ENCODE data around the gene NIT1. TPM values are rescaled to one million over a fixed set of nuclear protein-coding genes. Genes with fewer than 3 reads are reported as not detected.

Gene NIT1
- total RNA-seq, 1 donor from 2014 or later, result 31.9 TPM

DNA sequence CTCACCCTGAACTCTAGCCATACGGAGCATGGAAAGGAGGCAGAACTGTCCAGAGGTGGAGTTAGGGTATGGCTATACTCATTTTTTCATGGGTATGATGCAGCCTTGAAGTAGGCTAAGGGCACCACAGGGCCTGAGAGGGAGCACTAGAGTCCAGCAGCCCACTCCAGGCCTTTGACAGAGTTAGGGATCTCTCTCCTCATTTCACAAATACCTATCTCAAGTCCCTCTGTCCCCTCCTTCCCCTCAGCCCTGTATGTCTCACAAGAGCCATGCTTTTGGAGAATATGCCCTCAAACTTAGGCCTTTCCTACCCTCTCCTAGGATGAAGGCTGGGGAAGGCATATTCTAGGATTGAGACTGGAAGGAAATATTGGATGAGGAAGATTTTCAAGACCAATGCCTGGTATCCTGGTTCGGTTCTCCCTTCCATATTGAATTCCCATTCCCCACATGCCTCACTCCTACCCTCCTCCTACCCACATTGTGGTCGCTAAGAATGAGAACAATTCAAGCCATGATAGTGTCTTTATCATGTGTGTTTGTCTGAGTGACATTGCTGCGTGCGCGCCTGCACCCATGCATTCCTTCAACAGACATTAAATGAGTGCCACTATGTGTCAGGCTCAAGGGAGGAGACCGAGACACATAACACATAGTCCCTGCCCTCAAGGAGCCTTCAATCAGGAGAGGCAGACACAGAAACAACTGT lies 26.0 kb upstream of the NIT1 start:
- H3K27ac ChIP-seq (replicated peaks), result no peak overlapping the region
- H3K27me3 ChIP-seq (ENCODE audit: low read depth), result peaks cover 8% of the 10 kb centered on the region
- no peak overlapping the region for H3K4me3 ChIP-seq
- peaks cover 10% of the 10 kb centered on the region for H3K4me1 ChIP-seq
- intact Hi-C loops (cut with micrococcal nuclease), result no loop called here
- no peak for TF ChIP-seq CTCF (IDR thresholded peaks at IDR 0.05; ENCODE audit: borderline replicate concordance)
- no peaks in the 10 kb centered on the region for H3K9me3 ChIP-seq (replicated peaks)
- H3K36me3 ChIP-seq, result no peaks in the 10 kb centered on the region
- no peak for DNase-seq

GRCh38 chr1:161092621-161093028 lies 25.3 kb upstream of the NIT1 start:
- no peak for DNase-seq
- Histone ChIP-seq H3K36me3 (no peaks in the 10 kb centered on the region), H3K4me3 (no peak overlapping the region), H3K9me3 (replicated peaks) (no peaks in the 10 kb centered on the region), H3K4me1 (peaks cover 16% of the 10 kb centered on the region), H3K27me3 (ENCODE audit: low read depth) (peaks cover 8% of the 10 kb centered on the region), H3K27ac (replicated peaks) (no peak overlapping the region)
- intact Hi-C loops (cut with micrococcal nuclease), result no loop called here
- no peak for TF ChIP-seq CTCF (IDR thresholded peaks at IDR 0.05; ENCODE audit: borderline replicate concordance)

GRCh38 chr1:161094481-161094880 lies 23.4 kb upstream of the NIT1 start:
- no peak overlapping the region for H3K27ac ChIP-seq (replicated peaks)
- H3K4me1 ChIP-seq, result peaks cover 32% of the 10 kb centered on the region
- TF ChIP-seq CTCF (IDR thresholded peaks at IDR 0.05; ENCODE audit: borderline replicate concordance), result no peak
- no peak overlapping the region for H3K4me3 ChIP-seq
- intact Hi-C loops (cut with micrococcal nuclease), result no loop called here
- peaks cover 3% of the 10 kb centered on the region for H3K27me3 ChIP-seq (ENCODE audit: low read depth)
- H3K36me3 ChIP-seq, result no peaks in the 10 kb centered on the region
- DNase-seq, result no peak
- no peaks in the 10 kb centered on the region for H3K9me3 ChIP-seq (replicated peaks)

- H3K27ac ChIP-seq (replicated peaks), result no peak overlapping the region
- peaks cover 36% of the 10 kb centered on the region for H3K4me1 ChIP-seq
- no peaks in the 10 kb centered on the region for H3K36me3 ChIP-seq
- H3K27me3 ChIP-seq (ENCODE audit: low read depth), result no peaks in the 10 kb centered on the region
- DNase-seq, result no peak
- no peak overlapping the region for H3K4me3 ChIP-seq
- no peaks in the 10 kb centered on the region for H3K9me3 ChIP-seq (replicated peaks)
- intact Hi-C loops (cut with micrococcal nuclease), result loop anchor here (5.0 kb wide), 1 partner anchor 98 kb away; no protein-coding TSS in a partner anchor
- no peak for TF ChIP-seq CTCF (IDR thresholded peaks at IDR 0.05; ENCODE audit: borderline replicate concordance)
Observed at GRCh38 chr1:161095230-161095629, 22.7 kb upstream of the NIT1 start.

DNA sequence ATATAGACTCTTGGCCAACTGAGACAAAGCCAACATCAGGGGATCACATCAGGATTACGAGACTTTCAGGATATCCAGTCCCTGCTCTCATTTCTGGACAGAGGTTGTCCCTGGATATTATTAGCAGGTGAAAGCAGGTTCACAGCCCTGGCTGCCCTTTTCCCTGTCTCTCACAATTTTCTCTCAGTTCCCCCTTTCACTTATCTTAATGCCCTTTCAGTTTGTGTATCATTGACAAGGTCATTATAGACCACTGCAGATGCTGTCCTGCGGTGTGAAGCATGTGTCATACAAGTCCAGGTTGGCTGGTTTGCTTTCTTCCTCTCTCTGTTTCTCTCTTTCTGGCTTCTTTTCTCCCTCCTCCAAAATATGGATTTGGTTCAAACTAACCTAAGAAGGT lies 21.9 kb upstream of the NIT1 start:
- no peak for TF ChIP-seq CTCF (IDR thresholded peaks at IDR 0.05; ENCODE audit: borderline replicate concordance)
- no peak for DNase-seq
- Histone ChIP-seq H3K27ac (replicated peaks) (peak overlapping the region; percentile 74), H3K9me3 (replicated peaks) (no peaks in the 10 kb centered on the region), H3K27me3 (ENCODE audit: low read depth) (no peaks in the 10 kb centered on the region), H3K36me3 (peaks cover 2% of the 10 kb centered on the region), H3K4me1 (peaks cover 40% of the 10 kb centered on the region), H3K4me3 (no peak overlapping the region)
- intact Hi-C loops (cut with micrococcal nuclease), result loop anchor here (5.0 kb wide), 1 partner anchor 99 kb away; no protein-coding TSS in a partner anchor

Measured in left ventricle myocardium inferior (tissue), 1 donor.